HG02678 (cell line): ENCODE results near the gene IL10RA.
"Not testable (repeated sequence)": the region's sequence is repeated elsewhere in the genome, so short reads cannot be mapped to it uniquely, and the experiment has no call there.

Experiments used
- ATAC-seq: cut with Tn5 transposase; IDR thresholded peaks from one replicate; pipeline ENCODE4 v1.9.1; 2021; ENCODE audit warnings: mild to moderate bottlenecking, moderate library complexity; ENCODE audit not compliant: unreplicated experiment

IL10RA gene

GRCh38 chr11:117985953-117986887 lies at the start of gene IL10RA:
Gene IL10RA, plus strand, starts transcription at chr11:117986394. Its CDS starts 74 bp downstream, at chr11:117986468.
- peak; percentile 88 for ATAC-seq

- no peak for ATAC-seq
These were observed 49.2 kb upstream of the IL10RA start for GRCh38 chr11:117936973-117937372.

GRCh38 chr11:117940736-117941135 lies 45.5 kb upstream of the IL10RA start:
- ATAC-seq, result no peak

- no peak for ATAC-seq
These were observed 45.0 kb upstream of the IL10RA start for GRCh38 chr11:117941163-117941707.

- ATAC-seq, result no peak
These were observed 44.1 kb upstream of the IL10RA start for GRCh38 chr11:117941976-117942654.

GRCh38 chr11:117944554-117944953 lies 41.6 kb upstream of the IL10RA start:
- no peak for ATAC-seq

GRCh38 chr11:117945047-117945810 lies 41.0 kb upstream of the IL10RA start:
- no peak for ATAC-seq

GRCh38 chr11:117946156-117946841 lies 39.9 kb upstream of the IL10RA start:
- no peak for ATAC-seq

GRCh38 chr11:117946842-117947526 lies 39.2 kb upstream of the IL10RA start:
- ATAC-seq, result no peak

GRCh38 chr11:117947751-117948150 lies 38.4 kb upstream of the IL10RA start:
- ATAC-seq, result not testable (repeated sequence)

GRCh38 chr11:117948466-117948865 lies 37.7 kb upstream of the IL10RA start:
- not testable (repeated sequence) for ATAC-seq

- no peak for ATAC-seq
These were observed 37.1 kb upstream of the IL10RA start for GRCh38 chr11:117949062-117949461.

GRCh38 chr11:117950301-117950700 lies 35.9 kb upstream of the IL10RA start:
- no peak for ATAC-seq

GRCh38 chr11:117950993-117951961 lies 34.9 kb upstream of the IL10RA start:
- ATAC-seq, result peak; percentile 63

- no peak for ATAC-seq
These were observed 33.0 kb upstream of the IL10RA start for GRCh38 chr11:117953024-117953671.

- no peak for ATAC-seq
These were observed 27.2 kb upstream of the IL10RA start for GRCh38 chr11:117958949-117959348.

GRCh38 chr11:117959438-117960149 lies 26.6 kb upstream of the IL10RA start:
- no peak for ATAC-seq
